Stimulated activated effector memory CD8-positive, alpha-beta T cell treated with anti-CD3 and anti-CD28 coated beads, Interleukin-12 subunit alpha, Interleukin-12 subunit beta, amount 100 ng/mL, for 72 hours (primary cell): ENCODE measurements around the gene ANAPC1.
A peak's percentile ranks its signal among the peaks of the same experiment; 100 is the strongest.
"Not testable (repeated sequence)": the region's sequence is repeated elsewhere in the genome, so short reads cannot be mapped to it uniquely, and the experiment has no call there.

Experiments used
- ATAC-seq: fragments of 150-1000 bp; cut with Tn5 transposase; 2 replicates; pipeline ENCODE4 v1.10.0; 2021
- DNase-seq, 2 donors: peaks; one replicate each; pipeline ENCODE4 v3.0.0; 2021 to 2022; ENCODE audit warnings: low spot score in 2 of 2
- H3K27ac Mint-ChIP-seq: one replicate; pipeline ENCODE4 v1.8.0; 2022; ENCODE audit warnings: mild to moderate bottlenecking, mixed read lengths
- H3K36me3 Mint-ChIP-seq: one replicate; pipeline ENCODE4 v1.8.0; 2022; ENCODE audit warnings: mild to moderate bottlenecking, mixed read lengths
- H3K4me1 Mint-ChIP-seq: one replicate; pipeline ENCODE4 v1.8.0; 2022; ENCODE audit warnings: mixed read lengths
- H3K4me3 Mint-ChIP-seq: one replicate; pipeline ENCODE4 v1.8.0; 2022; ENCODE audit warnings: mild to moderate bottlenecking, mixed read lengths
- H3K9me3 Mint-ChIP-seq: one replicate; pipeline ENCODE4 v1.8.0; 2022; ENCODE audit warnings: mixed read lengths

The ANAPC1 gene

DNA sequence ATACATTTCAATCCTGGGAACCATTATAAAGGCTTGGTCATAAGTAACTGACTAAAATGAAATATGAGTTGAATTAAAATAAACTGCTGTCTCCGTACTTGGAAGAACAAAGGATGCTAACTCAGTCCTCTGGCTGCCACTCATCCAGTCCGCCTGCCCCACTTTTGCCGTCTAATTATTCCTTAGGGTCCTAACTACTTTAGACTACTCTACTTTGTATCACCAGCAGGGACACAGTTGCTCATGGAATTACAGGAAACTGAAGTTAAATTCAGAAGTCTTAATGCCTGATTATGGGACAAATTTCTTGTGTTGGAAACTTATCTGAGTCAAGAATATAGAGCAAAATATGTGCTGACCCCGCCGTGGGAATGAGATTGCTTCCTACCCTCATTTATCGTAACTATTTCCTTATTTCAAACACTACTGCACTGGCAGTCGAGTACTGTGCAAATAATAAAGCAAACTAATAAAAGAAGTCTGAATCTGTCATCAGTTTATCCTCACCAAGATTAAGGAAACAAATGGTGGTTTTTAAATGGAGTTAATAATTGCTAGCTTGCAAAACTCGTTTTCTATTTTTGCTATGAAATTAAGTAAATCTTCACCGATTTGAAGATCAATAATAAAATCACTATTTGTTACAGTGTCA is 102.4 kb downstream of the ANAPC1 start:
- peaks cover 17% of the 10 kb centered on the region for H3K36me3 Mint-ChIP-seq
- not testable (repeated sequence) for ATAC-seq, H3K4me1 Mint-ChIP-seq, DNase-seq, H3K4me3 Mint-ChIP-seq, H3K27ac Mint-ChIP-seq, H3K9me3 Mint-ChIP-seq

DNA sequence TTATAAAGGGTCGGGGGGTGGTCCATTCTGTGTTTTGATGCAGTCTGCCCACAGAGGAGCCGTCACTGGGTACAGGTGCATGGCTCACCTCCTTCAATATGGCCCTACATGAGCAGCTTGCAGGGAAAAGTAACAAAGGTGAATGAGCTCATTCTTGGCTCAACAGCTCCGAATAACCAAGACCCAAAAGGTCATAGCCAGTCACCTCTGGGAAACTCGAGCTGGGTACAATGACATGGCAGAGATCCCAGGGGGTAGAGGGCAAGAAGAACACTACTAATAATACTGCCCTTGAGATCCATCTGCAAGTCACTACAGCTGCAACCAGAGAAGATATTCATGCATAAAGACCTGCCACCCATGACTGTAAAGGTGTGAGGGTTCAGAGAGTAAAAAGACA is 106.8 kb downstream of the ANAPC1 start:
- DNase-seq, H3K27ac Mint-ChIP-seq, H3K9me3 Mint-ChIP-seq, H3K4me3 Mint-ChIP-seq, H3K4me1 Mint-ChIP-seq, ATAC-seq: not testable (repeated sequence)
- peaks cover 37% of the 10 kb centered on the region for H3K36me3 Mint-ChIP-seq

DNA sequence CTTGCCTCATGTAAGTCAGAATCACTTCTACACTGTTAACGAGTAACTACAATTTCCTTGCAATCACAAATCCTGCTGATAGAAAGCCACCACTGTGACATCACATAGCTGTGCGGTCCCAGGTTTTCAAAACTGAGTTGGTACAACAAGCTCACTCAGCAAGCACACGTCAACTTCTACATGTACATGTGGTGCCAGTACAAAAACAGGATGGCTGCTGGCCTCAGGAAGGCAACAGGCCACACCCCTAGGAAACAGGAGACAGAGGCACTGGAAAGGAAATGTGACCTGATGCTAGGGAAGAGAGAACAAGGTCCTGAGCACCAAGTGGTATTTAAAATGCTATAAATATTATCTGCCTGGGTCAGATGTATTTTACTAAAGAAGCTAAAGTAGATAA is 107.7 kb downstream of the ANAPC1 start:
- ATAC-seq, DNase-seq, H3K4me1 Mint-ChIP-seq, H3K4me3 Mint-ChIP-seq, H3K27ac Mint-ChIP-seq, H3K9me3 Mint-ChIP-seq: not testable (repeated sequence)
- H3K36me3 Mint-ChIP-seq: peaks cover 37% of the 10 kb centered on the region

DNA sequence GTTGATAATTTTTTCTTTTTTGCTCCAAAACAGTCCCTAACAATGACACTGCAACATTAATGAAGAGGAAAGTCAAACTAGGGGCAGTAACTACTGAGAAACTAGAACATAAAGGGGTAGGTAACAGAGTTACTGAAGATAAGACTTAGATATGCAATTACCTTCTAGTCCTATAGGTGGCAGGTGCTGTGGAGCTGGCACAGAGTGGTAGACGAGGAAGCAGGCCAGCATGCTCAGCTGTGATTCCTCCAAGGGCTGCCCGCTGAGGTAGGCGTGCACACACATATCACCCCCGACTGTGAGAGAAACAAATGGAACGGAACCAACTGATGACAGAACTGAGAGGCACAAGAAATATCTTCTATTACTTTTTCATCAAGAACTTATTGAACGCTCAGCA is 111.8 kb downstream of the ANAPC1 start:
- H3K9me3 Mint-ChIP-seq, H3K4me1 Mint-ChIP-seq, H3K4me3 Mint-ChIP-seq, DNase-seq, H3K27ac Mint-ChIP-seq: not testable (repeated sequence)
- peak; percentile 74 for ATAC-seq
- peaks cover 48% of the 10 kb centered on the region for H3K36me3 Mint-ChIP-seq

DNA sequence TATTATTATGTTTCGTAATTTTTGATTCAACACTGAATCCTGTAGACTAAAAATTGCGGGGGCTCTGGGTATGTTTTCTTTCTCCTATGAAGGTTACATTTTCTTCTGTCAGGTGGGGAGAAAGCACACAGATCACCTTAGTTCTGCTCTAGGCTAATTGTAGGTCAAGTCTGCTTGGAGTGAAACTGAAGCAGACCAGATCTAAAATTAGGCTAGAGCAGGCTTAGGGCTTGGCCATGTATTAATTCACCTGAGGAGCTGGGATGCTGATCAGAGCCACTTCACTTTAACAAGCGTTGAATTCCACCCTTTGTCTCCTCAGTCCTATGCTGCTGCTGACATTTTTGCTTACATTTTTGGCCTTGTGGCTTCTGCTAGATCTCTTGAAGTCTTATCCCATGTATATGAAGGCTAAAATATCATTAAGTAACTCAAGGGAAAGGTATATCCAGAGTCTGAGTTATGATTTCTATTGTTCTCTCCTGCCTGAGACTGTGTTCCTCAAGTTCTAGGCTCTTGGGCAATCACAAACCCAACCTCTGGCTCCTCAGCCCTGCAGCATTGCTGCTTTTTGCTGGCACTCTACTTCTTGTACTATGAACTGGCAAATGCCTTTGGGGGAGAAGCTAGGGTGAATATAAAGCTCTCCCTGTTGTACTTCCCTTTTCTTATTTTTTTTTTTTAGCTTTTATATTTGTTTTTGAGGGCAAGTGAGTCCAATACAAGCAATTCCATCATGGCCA is 112.9 kb downstream of the ANAPC1 start:
- H3K4me1 Mint-ChIP-seq, ATAC-seq, H3K4me3 Mint-ChIP-seq, H3K27ac Mint-ChIP-seq, H3K9me3 Mint-ChIP-seq, DNase-seq: not testable (repeated sequence)
- peaks cover 48% of the 10 kb centered on the region for H3K36me3 Mint-ChIP-seq

DNA sequence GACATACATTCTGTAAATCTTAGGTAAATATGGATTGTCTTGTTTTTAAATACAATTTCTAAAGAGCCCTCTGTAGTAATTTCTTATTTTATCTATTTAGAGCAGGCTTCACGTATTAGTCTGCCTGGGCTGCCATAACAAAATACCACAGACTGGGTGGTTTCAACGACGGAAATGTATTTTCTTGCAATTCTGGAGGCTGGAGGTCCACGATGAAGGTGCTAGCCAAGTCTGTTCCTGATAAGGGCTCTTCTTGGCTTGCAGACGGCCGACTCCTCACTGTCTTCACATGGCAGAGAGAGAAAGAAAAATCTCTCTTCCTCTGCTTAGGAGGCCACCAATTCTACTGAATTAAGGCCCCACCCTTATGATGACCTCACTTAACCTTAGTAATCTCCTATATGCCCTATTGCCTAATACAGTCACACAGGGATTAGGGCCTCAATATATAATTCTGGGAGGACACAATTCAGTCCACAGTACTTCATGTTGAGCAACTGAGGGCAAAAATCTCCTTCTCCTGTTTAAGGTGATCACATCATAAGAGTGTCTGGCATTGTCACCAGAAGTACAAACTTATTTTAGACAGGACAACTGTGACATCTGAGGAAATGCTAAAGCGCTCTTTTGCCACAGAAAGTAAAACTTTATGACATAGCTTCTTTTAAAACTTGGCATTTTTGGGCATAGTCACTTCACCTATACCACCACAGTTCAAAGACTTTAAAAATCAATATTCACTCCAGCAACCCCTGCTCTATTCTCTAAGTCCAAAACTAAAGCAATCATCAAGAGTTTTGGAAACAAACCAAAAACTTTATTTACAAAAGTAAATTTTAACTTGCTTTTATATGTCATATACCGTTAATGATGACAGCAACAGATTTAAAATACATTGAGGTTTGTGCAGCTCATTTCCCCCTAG is 115.5 kb downstream of the ANAPC1 start:
- not testable (repeated sequence) for H3K4me1 Mint-ChIP-seq, H3K9me3 Mint-ChIP-seq, H3K4me3 Mint-ChIP-seq, DNase-seq, ATAC-seq, H3K27ac Mint-ChIP-seq
- H3K36me3 Mint-ChIP-seq: peaks cover 37% of the 10 kb centered on the region

DNA sequence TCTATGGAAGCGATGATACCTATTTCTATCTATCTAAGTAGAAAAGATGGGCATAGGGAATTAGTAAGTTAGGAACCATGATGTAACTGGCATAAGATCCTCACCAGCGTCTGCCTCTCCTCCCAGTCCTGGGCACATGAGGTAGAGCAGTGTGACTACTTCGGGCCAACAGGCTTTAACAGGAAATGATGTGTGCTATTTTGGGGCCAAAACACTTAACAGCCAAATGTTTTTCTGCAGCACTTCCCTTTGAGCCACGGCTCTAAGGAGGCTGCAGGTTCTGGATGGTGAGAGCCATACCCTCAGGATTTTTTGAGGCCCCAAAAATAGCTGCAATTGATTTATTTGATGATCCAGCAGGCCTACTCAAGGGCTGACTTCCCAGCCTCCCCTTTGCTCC is 116.9 kb downstream of the ANAPC1 start:
- ATAC-seq, H3K27ac Mint-ChIP-seq, H3K4me1 Mint-ChIP-seq, DNase-seq, H3K9me3 Mint-ChIP-seq, H3K4me3 Mint-ChIP-seq: not testable (repeated sequence)
- peaks cover 33% of the 10 kb centered on the region for H3K36me3 Mint-ChIP-seq

DNA sequence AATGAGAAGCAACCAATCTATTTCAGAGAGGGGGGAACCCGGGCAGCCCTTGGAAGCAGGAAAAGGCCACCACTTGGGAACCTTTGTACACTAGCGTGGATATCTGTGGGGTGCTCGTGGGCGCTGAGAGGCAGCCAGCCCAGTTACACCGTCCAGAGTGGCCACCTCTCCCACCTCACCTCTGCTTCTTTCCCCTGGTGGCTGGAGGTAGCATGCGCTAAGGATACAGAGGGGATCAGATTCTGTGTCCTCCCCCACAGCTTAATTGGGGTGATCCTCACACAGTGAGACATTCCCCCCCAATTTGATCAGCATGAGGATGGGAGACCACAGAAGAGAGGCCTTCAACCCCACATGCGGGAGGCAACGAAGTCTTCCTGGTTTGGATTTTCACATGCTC is 117.7 kb downstream of the ANAPC1 start:
- ATAC-seq, DNase-seq, H3K9me3 Mint-ChIP-seq, H3K4me3 Mint-ChIP-seq, H3K27ac Mint-ChIP-seq, H3K4me1 Mint-ChIP-seq: not testable (repeated sequence)
- H3K36me3 Mint-ChIP-seq: peaks cover 29% of the 10 kb centered on the region

DNA sequence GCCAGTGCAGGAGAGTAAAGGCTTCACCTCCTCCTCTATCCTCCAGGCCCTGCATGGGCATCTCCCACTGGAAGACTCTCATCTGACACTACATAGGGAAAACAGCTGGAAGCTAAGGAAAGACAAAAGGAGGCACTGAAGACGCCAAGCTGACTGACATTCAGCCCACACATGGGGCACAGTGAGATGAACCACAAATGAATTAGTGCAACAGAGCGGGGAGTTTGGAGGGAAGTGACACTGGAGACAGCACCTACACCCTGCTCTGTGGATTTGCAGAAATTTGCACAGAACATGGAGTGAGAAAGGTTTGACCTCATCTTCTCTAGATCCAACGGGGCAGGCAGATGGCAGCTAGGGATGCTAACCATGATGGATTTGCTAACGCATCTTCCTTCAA is 119.8 kb downstream of the ANAPC1 start:
- not testable (repeated sequence) for H3K9me3 Mint-ChIP-seq, ATAC-seq, H3K4me1 Mint-ChIP-seq, H3K4me3 Mint-ChIP-seq, H3K27ac Mint-ChIP-seq, DNase-seq
- peaks cover 11% of the 10 kb centered on the region for H3K36me3 Mint-ChIP-seq

DNA sequence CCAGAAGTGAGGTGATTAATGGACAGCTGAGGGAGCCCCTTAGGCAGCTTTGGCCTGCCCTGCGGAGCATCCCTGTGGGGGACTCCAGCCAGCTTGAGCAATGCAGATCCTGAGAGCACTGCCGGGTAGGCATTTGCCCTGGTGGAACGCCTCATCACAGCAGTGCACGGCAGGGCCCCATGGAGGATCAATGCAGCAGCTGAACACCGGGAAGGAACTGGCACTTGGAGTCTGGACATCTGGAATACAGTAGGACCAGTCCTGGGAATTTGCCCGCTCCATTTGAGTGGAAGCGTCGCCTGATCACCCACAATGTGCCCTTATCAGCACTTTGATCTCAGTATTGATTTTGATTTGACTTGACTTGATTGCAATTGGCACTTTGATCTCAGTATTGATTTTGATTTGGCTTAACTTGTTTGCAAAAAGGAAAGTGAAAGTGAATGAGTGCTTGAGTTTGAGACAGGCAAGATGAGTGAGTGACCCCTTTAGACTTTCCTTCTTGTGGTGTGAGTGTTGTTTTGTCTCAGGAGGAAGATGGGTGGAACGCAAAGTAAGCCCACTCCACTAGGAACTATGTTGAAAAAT is 123.2 kb downstream of the ANAPC1 start:
- H3K9me3 Mint-ChIP-seq, H3K4me1 Mint-ChIP-seq, H3K36me3 Mint-ChIP-seq: not testable (repeated sequence)

DNA sequence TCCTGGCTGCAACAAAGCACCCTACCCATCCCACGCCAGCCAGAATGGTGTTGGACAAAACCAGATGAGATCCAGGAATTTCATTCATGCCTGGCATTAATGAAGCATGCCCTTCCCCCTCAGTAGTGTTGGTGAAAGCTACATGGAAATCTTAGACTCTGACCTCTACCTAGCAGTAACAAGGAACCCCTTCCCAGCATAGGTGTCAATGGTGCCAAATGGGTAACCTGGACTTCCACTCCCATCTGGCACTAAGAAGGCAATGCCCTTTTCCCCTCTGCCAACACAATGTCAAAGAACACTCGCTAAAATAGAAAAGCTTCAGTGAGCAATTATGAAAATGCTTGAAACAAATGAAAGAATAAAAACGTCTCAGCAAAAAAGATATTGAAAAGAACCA is 131.5 kb downstream of the ANAPC1 start:
- DNase-seq, H3K27ac Mint-ChIP-seq, H3K4me3 Mint-ChIP-seq, H3K9me3 Mint-ChIP-seq, ATAC-seq, H3K4me1 Mint-ChIP-seq, H3K36me3 Mint-ChIP-seq: not testable (repeated sequence)

More for the DNA sequence above, 123.2 kb downstream of the ANAPC1 start:
- H3K27ac Mint-ChIP-seq, ATAC-seq, DNase-seq, H3K4me3 Mint-ChIP-seq: not testable (repeated sequence)

DNA sequence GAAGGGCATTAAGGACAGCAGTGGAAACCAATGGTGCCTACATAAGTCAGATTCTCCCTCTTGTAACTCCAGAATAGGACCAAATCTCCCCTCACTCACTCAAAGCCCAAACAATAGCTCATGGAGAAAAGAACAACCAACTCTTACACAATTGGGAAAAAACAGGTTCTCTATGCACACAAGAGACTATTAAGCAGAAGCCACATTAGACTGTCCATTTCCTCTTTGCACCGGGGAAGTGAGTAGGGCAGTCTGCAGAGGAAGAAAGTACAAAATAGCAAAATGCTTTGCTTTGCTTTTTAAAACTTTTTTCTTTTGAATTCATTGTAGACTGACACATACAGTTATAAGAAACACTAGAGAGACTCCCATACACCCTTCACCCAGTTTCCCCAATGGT is 133.4 kb downstream of the ANAPC1 start:
- not testable (repeated sequence) for ATAC-seq, H3K27ac Mint-ChIP-seq, DNase-seq, H3K4me1 Mint-ChIP-seq, H3K4me3 Mint-ChIP-seq, H3K9me3 Mint-ChIP-seq, H3K36me3 Mint-ChIP-seq

DNA sequence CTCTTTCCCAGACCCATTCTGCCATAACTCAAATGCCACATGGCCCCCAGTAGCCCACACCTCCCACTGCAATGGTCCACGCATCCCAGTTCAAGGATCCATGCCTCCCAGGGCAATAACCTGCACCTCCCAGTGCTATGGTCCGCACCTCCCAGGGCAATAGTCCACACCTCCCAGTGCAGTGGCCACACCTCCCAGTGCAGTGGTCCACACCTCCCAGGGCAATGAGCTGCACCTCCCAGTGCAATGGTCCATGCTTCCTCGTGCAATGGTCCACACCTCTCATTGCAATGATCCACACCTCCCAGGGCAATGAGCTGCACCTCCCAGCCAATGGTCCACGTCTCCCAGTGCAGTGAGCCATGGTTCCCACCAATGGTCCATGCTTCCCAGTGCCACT is 135.6 kb downstream of the ANAPC1 start:
- not testable (repeated sequence) for ATAC-seq, DNase-seq, H3K36me3 Mint-ChIP-seq, H3K4me1 Mint-ChIP-seq, H3K4me3 Mint-ChIP-seq, H3K27ac Mint-ChIP-seq, H3K9me3 Mint-ChIP-seq

DNA sequence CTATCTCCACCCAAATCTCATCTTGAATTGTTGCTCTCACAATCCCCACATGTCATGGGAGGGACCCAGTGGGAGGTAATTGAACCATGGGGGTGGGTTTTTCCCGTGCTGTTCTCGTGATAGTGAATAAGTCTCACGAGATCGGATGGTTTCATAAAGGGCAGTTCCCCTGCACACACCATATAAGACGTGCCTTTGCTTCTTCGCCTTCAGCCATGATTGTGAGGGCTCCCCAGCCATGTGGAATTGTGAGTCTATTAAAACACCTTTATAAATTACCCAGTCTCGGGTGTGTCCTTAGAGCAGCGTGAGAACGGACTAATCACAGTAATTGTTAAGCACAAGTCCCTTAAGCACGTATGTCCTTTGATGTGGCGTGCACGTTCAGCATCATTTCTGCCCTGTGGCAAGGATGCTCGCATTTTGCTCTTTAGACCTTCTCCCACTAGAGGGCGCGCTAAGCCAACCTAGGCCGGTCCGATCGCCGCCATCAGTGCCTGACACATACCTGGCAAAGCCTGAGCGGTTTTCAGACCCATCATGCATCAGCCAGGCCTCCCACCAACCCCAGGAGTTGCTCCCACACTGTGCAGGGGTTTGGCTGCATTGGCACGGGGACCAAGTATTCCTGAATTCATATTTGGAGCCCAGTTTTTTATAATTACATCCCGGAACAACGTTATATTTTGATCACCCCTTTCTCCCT is 136.4 kb downstream of the ANAPC1 start:
- not testable (repeated sequence) for H3K27ac Mint-ChIP-seq, H3K4me3 Mint-ChIP-seq, H3K4me1 Mint-ChIP-seq, H3K36me3 Mint-ChIP-seq, H3K9me3 Mint-ChIP-seq
- peak; percentile 93 for ATAC-seq
- DNase-seq: peak; percentile 73 to 93

DNA sequence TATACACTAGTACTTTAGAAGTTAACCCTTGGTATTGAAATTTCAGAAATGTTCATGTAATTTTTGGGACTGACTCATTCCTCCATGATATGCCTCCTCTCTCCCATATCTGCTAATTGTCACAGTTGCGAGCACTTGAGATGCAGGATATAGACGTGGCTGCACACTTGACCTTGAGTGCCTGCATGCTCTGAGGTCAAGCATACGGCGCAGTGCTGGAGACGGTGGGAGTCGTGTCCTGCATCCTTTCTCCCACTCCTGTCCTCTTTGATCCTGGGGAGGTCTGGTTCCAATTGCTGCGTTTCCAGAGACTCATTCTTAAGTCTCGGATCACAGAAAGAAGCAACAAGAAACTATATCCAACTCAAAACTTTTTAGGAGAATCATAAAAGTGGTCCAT is 139.2 kb downstream of the ANAPC1 start:
- H3K4me1 Mint-ChIP-seq: not testable (repeated sequence)

More for the DNA sequence above, 139.2 kb downstream of the ANAPC1 start:
- DNase-seq, H3K36me3 Mint-ChIP-seq, H3K9me3 Mint-ChIP-seq, ATAC-seq, H3K4me3 Mint-ChIP-seq, H3K27ac Mint-ChIP-seq: not testable (repeated sequence)
